ENCODE measurements around the gene WDR49. TPM values are rescaled to one million over a fixed set of nuclear protein-coding genes. Genes with fewer than 3 reads are reported as not detected.

The WDR49 gene
- total RNA-seq, 1 experiment from 2014 or later = 1.3 TPM

GRCh38 chr3:167441256-167441655 is 212.5 kb downstream of the WDR49 start:
- H3K4me3 Mint-ChIP-seq = no peak overlapping the region
- Histone ChIP-seq H4K91ac (ENCODE audit: insufficient read length, low read depth, low read length) (no peak overlapping the region), H3K23me2 (ENCODE audit: insufficient read length, low read depth, low read length, poor library complexity, severe bottlenecking) (no peaks in the 10 kb centered on the region), H4K8ac (replicated peaks; ENCODE audit: insufficient read length, low read depth, low read length) (no peak overlapping the region), H3K27me3 (ENCODE audit: insufficient read depth, low read length) (no peaks in the 10 kb centered on the region), H4K5ac (ENCODE audit: insufficient read length, low read depth, low read length) (no peak overlapping the region), H3K14ac (ENCODE audit: insufficient read depth, low read length) (no peak overlapping the region), H3K56ac (ENCODE audit: insufficient read length, low read depth, low read length) (no peak overlapping the region), H2BK120ac (ENCODE audit: low read depth, low read length, poor library complexity, severe bottlenecking) (no peak overlapping the region), H3K79me2 (ENCODE audit: insufficient read depth, low read length) (no peaks in the 10 kb centered on the region), H3K79me1 (ENCODE audit: insufficient read depth, low read depth, low read length, poor library complexity, severe bottlenecking) (no peaks in the 10 kb centered on the region), H3K4ac (ENCODE audit: low read depth, low read length) (no peak overlapping the region), H2BK20ac (ENCODE audit: low read depth, low read length, poor library complexity, severe bottlenecking) (no peak overlapping the region), H3K9ac (ENCODE audit: extremely low read depth, insufficient read length, low read length) (no peak overlapping the region), H2BK12ac (ENCODE audit: insufficient read length, low read depth, low read length) (no peak overlapping the region), H2BK15ac (ENCODE audit: low read depth, low read length) (no peak overlapping the region), H3K18ac (ENCODE audit: insufficient read length, low read depth, low read length) (no peak overlapping the region), H3K4me2 (ENCODE audit: insufficient read depth, insufficient read length, low read length) (no peak overlapping the region), H3K4me1 (ENCODE audit: insufficient read depth, low read length) (no peaks in the 10 kb centered on the region), H3T11ph (ENCODE audit: low read length) (no peak overlapping the region), H3K9me3 (ENCODE audit: control insufficient read depth, low read depth, low read length) (no peaks in the 10 kb centered on the region), H3K27ac (ENCODE audit: insufficient read length, low read depth, low read length) (no peak overlapping the region), H4K20me1 (ENCODE audit: control insufficient read depth, insufficient read depth, insufficient read length) (no peaks in the 10 kb centered on the region), H3K23ac (ENCODE audit: insufficient read length, low read depth, low read length) (no peak overlapping the region), H2AFZ (ENCODE audit: low read length) (no peak overlapping the region), H2AK5ac (ENCODE audit: insufficient read length, low read length) (no peak overlapping the region), H2BK5ac (ENCODE audit: insufficient read length, low read length) (no peak overlapping the region)
- no peaks in the 10 kb centered on the region for H3K27me3 Mint-ChIP-seq (ENCODE audit: low read depth)
- DNase-seq = no peak
- H3K9me3 Mint-ChIP-seq = peaks cover 6 to 8% of the 10 kb centered on the region in 2 experiments; a peak in 4 of 5 replicates
- H3K27ac Mint-ChIP-seq = no peak overlapping the region
- WGBS (ENCODE audit: extremely low coverage, insufficient read length, low lambda C conversion rate) = no CpG with 5 or more reads among the region's 2 CpGs
- peaks cover 0 to 12% (median 2%) of the 10 kb centered on the region in 3 experiments; a peak in 3 of 7 replicates for H3K36me3 Mint-ChIP-seq (ENCODE audit: insufficient read depth in 1 of 3, low read depth in 3 of 3)
- H3K4me1 Mint-ChIP-seq = peaks cover 2 to 7% of the 10 kb centered on the region in 2 experiments; a peak in 3 of 4 replicates
- TF ChIP-seq CTCF (conservative IDR thresholded peaks at IDR 0.05) = no peak

Data from H9 (cell line).